ENCODE results near the gene CYTIP. TPM values are rescaled to one million over a fixed set of nuclear protein-coding genes. Genes with fewer than 3 reads are reported as not detected.
A peak's percentile ranks its signal among the peaks of the same experiment; 100 is the strongest.
"Not testable (repeated sequence)": the region's sequence is repeated elsewhere in the genome, so short reads cannot be mapped to it uniquely, and the experiment has no call there.

The CYTIP gene
- total and polyA plus RNA-seq, 4 experiments from 2014 or later: 163 to 248 (median 203) TPM

DNA sequence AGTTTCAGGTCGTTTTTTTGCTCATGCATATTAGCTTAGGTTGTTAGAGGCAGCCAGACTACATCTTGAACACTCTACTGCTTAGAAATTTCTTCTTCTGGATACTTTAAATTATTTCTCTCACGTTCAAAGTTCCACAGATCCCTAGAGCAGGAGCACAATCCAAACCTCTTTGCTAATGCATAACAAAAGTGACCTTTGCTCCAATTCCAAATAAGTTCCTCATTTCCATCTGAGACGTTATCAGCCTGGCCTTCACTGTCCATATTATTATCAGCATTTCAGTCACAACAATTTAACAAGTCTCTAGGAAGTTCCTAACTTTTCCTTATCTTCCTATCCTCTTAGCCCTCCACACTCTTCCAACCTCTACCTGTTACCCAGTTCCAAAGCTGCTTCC is 67.8 kb downstream of the CYTIP start:
- intact Hi-C loops (cut with micrococcal nuclease): no loop called here
- Histone ChIP-seq H3K36me3 (ENCODE audit: insufficient read depth, low read length) (no peaks in the 10 kb centered on the region), H3K4me3 (ENCODE audit: low read length in 2 of 2) (no peak overlapping the region), H3K27ac (ENCODE audit: low read depth, low read length) (no peak overlapping the region), H3K9me3 (ENCODE audit: control insufficient read depth in 1 of 2, low read length in 2 of 2) (peaks cover 8 to 14% of the 10 kb centered on the region in 2 donors), H3K27me3 (ENCODE audit: insufficient read depth, low read length) (no peaks in the 10 kb centered on the region), H3K4me1 (ENCODE audit: insufficient read depth, low read length) (peaks cover 8% of the 10 kb centered on the region)
- Mint-ChIP-seq H3K27me3 (no peaks in the 10 kb centered on the region), H3K4me3 (no peak overlapping the region), H3K27ac (peak overlapping the region in 1 of 7 donors; percentile 38), H3K9me3 (peaks cover 5 to 33% (median 22%) of the 10 kb centered on the region in 8 donors), H3K36me3 (peaks cover 32 to 37% of the 10 kb centered on the region in 2 donors), H3K4me1 (peaks cover 5 to 16% (median 15%) of the 10 kb centered on the region in 4 donors)
- POLR2A ChIA-PET (ENCODE audit: partially characterized antibody): no interaction called here
- CTCF ChIA-PET (ENCODE audit: partially characterized antibody): interaction anchor here (2.0 to 2.1 kb wide), 2 partner anchors 40 to 49 kb away, joined by 4 to 9 read pairs; no protein-coding TSS in a partner anchor
- no peak for DNase-seq

DNA sequence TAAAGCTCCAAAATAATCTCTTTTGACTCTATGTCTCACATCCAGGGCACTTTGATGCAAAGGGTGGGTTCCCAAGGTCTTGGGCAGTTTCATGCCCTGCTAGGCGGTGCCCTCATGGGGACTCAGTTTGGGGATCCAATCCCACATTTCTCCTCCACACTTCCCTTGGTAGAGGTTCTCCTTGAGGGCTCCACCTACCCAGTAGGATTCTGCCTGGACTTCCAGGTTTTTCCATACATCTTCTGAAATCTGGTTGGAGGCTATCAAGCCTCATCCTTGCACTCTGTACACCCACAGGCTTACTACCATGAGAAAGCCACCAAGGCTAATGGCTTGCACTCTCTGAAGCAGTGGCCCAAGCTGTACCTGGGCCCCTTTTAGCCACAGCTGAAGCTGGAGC is 68.5 kb downstream of the CYTIP start:
- ChIA-PET CTCF (ENCODE audit: partially characterized antibody) (interaction anchor here (2.0 kb wide), 1 partner anchor 39 kb away, joined by 4 read pairs; no protein-coding TSS in a partner anchor), POLR2A (ENCODE audit: partially characterized antibody) (interaction anchor here (0.9 kb wide), 1 partner anchor 46 kb away, joined by 3 read pairs; no protein-coding TSS in a partner anchor)
- intact Hi-C loops (cut with micrococcal nuclease): no loop called here
- Histone ChIP-seq H3K4me3 (ENCODE audit: low read length in 2 of 2) (no peak overlapping the region), H3K9me3 (ENCODE audit: control insufficient read depth in 1 of 2, low read length in 2 of 2) (peaks cover 8 to 14% of the 10 kb centered on the region in 2 donors), H3K4me1 (ENCODE audit: insufficient read depth, low read length) (peaks cover under 1% of the 10 kb centered on the region), H3K27me3 (ENCODE audit: insufficient read depth, low read length) (no peaks in the 10 kb centered on the region), H3K36me3 (ENCODE audit: insufficient read depth, low read length) (no peaks in the 10 kb centered on the region), H3K27ac (ENCODE audit: low read depth, low read length) (no peak overlapping the region)
- Mint-ChIP-seq H3K27me3 (no peaks in the 10 kb centered on the region), H3K36me3 (peaks cover 29 to 36% of the 10 kb centered on the region in 2 donors), H3K9me3 (peaks cover 5 to 32% (median 22%) of the 10 kb centered on the region in 8 donors), H3K4me1 (peaks cover 0 to 9% (median 9%) of the 10 kb centered on the region in 4 donors), H3K27ac (no peak overlapping the region), H3K4me3 (no peak overlapping the region)
- no peak for DNase-seq

DNA sequence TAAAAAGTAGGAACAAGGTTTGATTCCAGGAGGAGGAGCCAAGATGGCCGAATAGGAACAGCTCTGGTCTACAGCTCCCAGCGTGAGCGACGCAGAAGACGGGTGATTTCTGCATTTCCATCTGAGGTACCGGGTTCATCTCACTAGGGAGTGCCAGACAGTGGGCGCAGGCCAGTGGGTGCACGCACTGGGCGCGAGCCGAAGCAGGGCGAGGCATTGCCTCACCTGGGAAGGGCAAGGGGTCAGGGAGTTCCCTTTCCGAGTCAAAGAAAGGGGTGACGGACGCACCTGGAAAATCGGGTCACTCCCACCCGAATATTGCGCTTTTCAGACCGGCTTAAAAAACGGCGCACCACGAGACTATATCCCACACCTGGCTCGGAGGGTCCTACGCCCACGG is 75.4 kb downstream of the CYTIP start:
- DNase-seq; H3K36me3 ChIP-seq (ENCODE audit: insufficient read depth, low read length); H3K27me3 ChIP-seq (ENCODE audit: insufficient read depth, low read length); H3K27ac ChIP-seq (ENCODE audit: low read depth, low read length); H3K9me3 ChIP-seq (ENCODE audit: control insufficient read depth in 1 of 2, low read length in 2 of 2); POLR2A ChIA-PET (ENCODE audit: partially characterized antibody); intact Hi-C loops (cut with micrococcal nuclease); H3K4me3 Mint-ChIP-seq; H3K27me3 Mint-ChIP-seq; CTCF ChIA-PET (ENCODE audit: partially characterized antibody); H3K4me3 ChIP-seq (ENCODE audit: low read length in 2 of 2); H3K9me3 Mint-ChIP-seq: not testable (repeated sequence)
- peaks cover 19% of the 10 kb centered on the region for H3K4me1 ChIP-seq (ENCODE audit: insufficient read depth, low read length)
- peaks cover 16 to 27% (median 20%) of the 10 kb centered on the region in 4 donors for H3K4me1 Mint-ChIP-seq
- H3K36me3 Mint-ChIP-seq: peaks cover 12 to 22% of the 10 kb centered on the region in 2 donors
- peak overlapping the region in 1 of 7 donors; percentile 36 for H3K27ac Mint-ChIP-seq

DNA sequence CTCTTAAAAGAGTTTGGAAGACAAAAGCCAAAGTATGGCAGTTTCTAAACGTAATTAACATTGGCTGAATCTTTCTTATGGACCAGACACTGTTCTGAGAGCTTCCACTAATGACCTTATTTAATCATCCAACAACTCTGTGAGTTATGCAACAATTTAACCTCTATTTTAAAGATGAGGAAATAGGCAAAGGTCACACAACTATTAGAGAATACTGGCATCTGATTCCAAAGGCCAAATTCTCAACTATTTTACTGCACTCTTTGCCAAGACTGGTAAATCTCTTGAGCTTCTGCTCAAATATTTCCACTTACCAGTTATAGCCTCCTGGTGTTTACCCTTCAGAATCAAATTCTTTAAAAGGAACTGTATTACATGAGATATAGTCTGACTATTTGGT is 76.2 kb downstream of the CYTIP start:
- DNase-seq: no peak
- Mint-ChIP-seq H3K9me3 (peaks cover 0 to 6% (median 2%) of the 10 kb centered on the region in 8 donors), H3K27ac (no peak overlapping the region), H3K27me3 (no peaks in the 10 kb centered on the region), H3K4me3 (no peak overlapping the region), H3K4me1 (peaks cover 19 to 33% (median 22%) of the 10 kb centered on the region in 4 donors), H3K36me3 (peaks cover 16 to 25% of the 10 kb centered on the region in 2 donors)
- H3K4me1 ChIP-seq (ENCODE audit: insufficient read depth, low read length): peaks cover 25% of the 10 kb centered on the region
- CTCF ChIA-PET (ENCODE audit: partially characterized antibody): interaction anchor here (1.2 to 1.6 kb wide), 2 partner anchors 16 to 32 kb away, joined by 3 to 6 read pairs; no protein-coding TSS in a partner anchor
- H3K27me3 ChIP-seq (ENCODE audit: insufficient read depth, low read length): no peaks in the 10 kb centered on the region
- intact Hi-C loops (cut with micrococcal nuclease): no loop called here
- H3K36me3 ChIP-seq (ENCODE audit: insufficient read depth, low read length): no peaks in the 10 kb centered on the region
- POLR2A ChIA-PET (ENCODE audit: partially characterized antibody): interaction anchor here (1.3 to 1.8 kb wide), 2 partner anchors 11 to 17 kb away, joined by 3 read pairs; no protein-coding TSS in a partner anchor
- H3K27ac ChIP-seq (ENCODE audit: low read depth, low read length): no peak overlapping the region
- no peaks in the 10 kb centered on the region for H3K9me3 ChIP-seq (ENCODE audit: control insufficient read depth in 1 of 2, low read length in 2 of 2)
- no peak overlapping the region for H3K4me3 ChIP-seq (ENCODE audit: low read length in 2 of 2)

Other genes starting within 250 kb of the CYTIP start
- not detected for gene GALNT5, start 186.4 kb downstream of the CYTIP start, total RNA-seq
- gene GALNT5, start 186.4 kb downstream of the CYTIP start, polyA plus RNA-seq: not detected
- gene ERMN, start 118.3 kb downstream of the CYTIP start, total RNA-seq: 1 to 10 TPM; 2.2 to 3.5 TPM
- gene ERMN, start 118.3 kb downstream of the CYTIP start, polyA plus RNA-seq: under 1 TPM; 0.13 to 0.26 TPM
- 1 to 10 TPM; 6.3 to 6.9 TPM for gene ACVR1C, start 184.8 kb upstream of the CYTIP start, total RNA-seq
- gene ACVR1C, start 184.8 kb upstream of the CYTIP start, polyA plus RNA-seq: 1 to 10 TPM; 1.6 to 2.4 TPM

All from CD4-positive, alpha-beta memory T cell (primary cell).